ENCODE measurements around the gene RNF213. TPM values are rescaled to one million over a fixed set of nuclear protein-coding genes. Genes with fewer than 3 reads are reported as not detected.
A peak's percentile ranks its signal among the peaks of the same experiment; 100 is the strongest.
"Not testable (repeated sequence)": the region's sequence is repeated elsewhere in the genome, so short reads cannot be mapped to it uniquely, and the experiment has no call there.

The RNF213 gene
- total RNA-seq, 2 donors from 2014 or later = 98.8 to 136 TPM

- Histone ChIP-seq H3K4me1 (ENCODE audit: control insufficient read depth, insufficient read depth, low read length) (peaks cover 6% of the 10 kb centered on the region), H3K27ac (ENCODE audit: low read depth, low read length) (no peak overlapping the region), H3K27me3 (ENCODE audit: control insufficient read depth, insufficient read depth, low read length, poor library complexity, severe bottlenecking) (no peaks in the 10 kb centered on the region), H3K9me3 (ENCODE audit: control insufficient read depth, low read length) (no peaks in the 10 kb centered on the region), H3K36me3 (ENCODE audit: control insufficient read depth, insufficient read depth, low read length) (no peaks in the 10 kb centered on the region), H3K9ac (ENCODE audit: extremely low read depth, low read length, poor library complexity, severe bottlenecking) (no peak overlapping the region), H3K4me3 (ENCODE audit: low read length) (no peak overlapping the region)
- DNase-seq = no peak
- 88 to 99% methylated on average over 3 to 4 of the region's 4 CpGs for WGBS, 2 experiments (ENCODE audit: insufficient coverage in 1 of 2, insufficient read length in 1 of 2)
- TF ChIP-seq CTCF (conservative IDR thresholded peaks at IDR 0.05) = no peak
- Mint-ChIP-seq H3K27ac (no peak overlapping the region), H3K4me3 (no peak overlapping the region), H3K27me3 (ENCODE audit: insufficient read depth) (no peaks in the 10 kb centered on the region), H3K36me3 (ENCODE audit: low read depth) (peaks cover 35% of the 10 kb centered on the region), H3K4me1 (peaks cover 7% of the 10 kb centered on the region), H3K9me3 (peaks cover 4% of the 10 kb centered on the region)
These were observed 14.3 kb downstream of the RNF213 start for GRCh38 chr17:80274871-80275449.

- not testable (repeated sequence) for H3K27ac ChIP-seq (ENCODE audit: low read depth, low read length); H3K4me3 ChIP-seq (ENCODE audit: low read length); DNase-seq; H3K4me1 Mint-ChIP-seq; H3K4me1 ChIP-seq (ENCODE audit: control insufficient read depth, insufficient read depth, low read length); H3K27me3 ChIP-seq (ENCODE audit: control insufficient read depth, insufficient read depth, low read length, poor library complexity, severe bottlenecking); H3K9ac ChIP-seq (ENCODE audit: extremely low read depth, low read length, poor library complexity, severe bottlenecking); H3K36me3 ChIP-seq (ENCODE audit: control insufficient read depth, insufficient read depth, low read length); H3K9me3 ChIP-seq (ENCODE audit: control insufficient read depth, low read length); H3K4me3 Mint-ChIP-seq; H3K27me3 Mint-ChIP-seq (ENCODE audit: insufficient read depth); H3K9me3 Mint-ChIP-seq; H3K27ac Mint-ChIP-seq
- peaks cover 43% of the 10 kb centered on the region for H3K36me3 Mint-ChIP-seq (ENCODE audit: low read depth)
- WGBS, 2 experiments (ENCODE audit: insufficient coverage in 1 of 2, insufficient read length in 1 of 2) = 99 to 100% methylated on average over 3 to 8 of the region's 8 CpGs
These were observed 15.2 kb downstream of the RNF213 start for GRCh38 chr17:80275857-80276256.

GRCh38 chr17:80277751-80278671, 17.4 kb downstream of the RNF213 start:
- Histone ChIP-seq H3K4me1 (ENCODE audit: control insufficient read depth, insufficient read depth, low read length) (no peaks in the 10 kb centered on the region), H3K4me3 (ENCODE audit: low read length) (no peak overlapping the region), H3K27ac (ENCODE audit: low read depth, low read length) (no peak overlapping the region), H3K27me3 (ENCODE audit: control insufficient read depth, insufficient read depth, low read length, poor library complexity, severe bottlenecking) (no peaks in the 10 kb centered on the region), H3K9ac (ENCODE audit: extremely low read depth, low read length, poor library complexity, severe bottlenecking) (no peak overlapping the region), H3K36me3 (ENCODE audit: control insufficient read depth, insufficient read depth, low read length) (peaks cover 6% of the 10 kb centered on the region), H3K9me3 (ENCODE audit: control insufficient read depth, low read length) (no peaks in the 10 kb centered on the region)
- Mint-ChIP-seq H3K9me3 (no peaks in the 10 kb centered on the region), H3K27ac (peak overlapping the region; percentile 55), H3K4me3 (no peak overlapping the region), H3K36me3 (ENCODE audit: low read depth) (peaks cover 45% of the 10 kb centered on the region), H3K4me1 (no peaks in the 10 kb centered on the region), H3K27me3 (ENCODE audit: insufficient read depth) (no peaks in the 10 kb centered on the region)
- DNase-seq = no peak
- WGBS, 2 experiments (ENCODE audit: insufficient coverage in 1 of 2, insufficient read length in 1 of 2) = 91 to 95% methylated on average over 15 to 33 of the region's 34 CpGs
- TF ChIP-seq CTCF (conservative IDR thresholded peaks at IDR 0.05) = no peak
